OCI-LY3 (cell line): ENCODE measurements around the gene CADM2.

Experiments used
- CTCF ChIP-seq: fragments of 200-600, 300-600 bp; sonication (generic); IDR thresholded peaks from 2 replicates; pipeline ENCODE4 v1.5.1; 2014; ENCODE audit warnings: antibody characterized with exemption, low read length, low read depth
- EZH2phosphoT487 ChIP-seq: fragments of 200-600 bp; shearing (Covaris generic); IDR thresholded peaks from 2 replicates; pipeline ENCODE4 v1.6.1; 2018; ENCODE audit warnings: antibody characterized with exemption, mixed run types, low read depth

DNA sequence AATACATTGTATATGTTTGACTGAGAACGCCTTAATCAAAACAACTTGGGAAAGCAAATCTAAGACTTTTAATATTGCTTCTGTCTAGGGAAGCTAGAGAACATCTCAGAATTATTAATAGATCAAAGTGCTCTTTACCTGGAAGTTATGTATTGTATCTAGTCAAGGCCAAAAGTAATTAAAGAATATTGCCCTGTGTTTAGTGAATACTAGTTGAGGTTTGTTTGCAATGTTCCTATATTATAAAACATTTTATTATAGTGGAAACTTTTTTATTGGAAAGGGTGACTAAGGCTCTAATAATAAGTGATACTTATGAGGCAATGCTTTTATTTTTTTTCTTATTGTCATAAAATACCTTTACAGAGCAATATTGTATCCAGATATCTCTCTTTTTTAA, 118.2 kb downstream of the CADM2 start:
- no peak for TF ChIP-seq CTCF
- TF ChIP-seq EZH2phosphoT487, result no peak
